HL-60 (cell line): ENCODE results near the gene WDR1.

Source experiments
- DNase-seq, 2 experiments: peaks; one replicate each; pipeline ENCODE4 v3.0.0-alpha.2; 2010 to 2020; ENCODE audit warnings: low read depth in 1 of 2, low spot score in 1 of 2
- H3K27ac ChIP-seq: fragments of 250-450 bp; sonication (Bioruptor Pico); replicated peaks from 2 replicates; pipeline ENCODE4 v1.5.1; 2020; ENCODE audit warnings: mild to moderate bottlenecking, moderate library complexity
- H3K27me3 ChIP-seq: fragments of 250-450 bp; sonication (Bioruptor Pico); 2 replicates; pipeline ENCODE4 v1.5.1; 2021; ENCODE audit warnings: mild to moderate bottlenecking, moderate library complexity; ENCODE audit not compliant: insufficient read depth, poor library complexity, severe bottlenecking
- H3K4me3 ChIP-seq: replicated peaks from 2 replicates; pipeline ENCODE4 v1.5.1; 2011; ENCODE audit warnings: mild to moderate bottlenecking, control low read depth, low read length; ENCODE audit not compliant: insufficient read depth
- CTCF ChIP-seq: IDR thresholded peaks from one replicate; pipeline ENCODE4 v1.5.1; 2011; ENCODE audit warnings: low read length, control low read depth, inconsistent platforms; ENCODE audit not compliant: insufficient read depth
- GABPA ChIP-seq: IDR thresholded peaks from 2 replicates; pipeline ENCODE4 v1.6.1; 2012; ENCODE audit warnings: low read depth
- POLR2AphosphoS5 ChIP-seq: IDR thresholded peaks from 2 replicates; pipeline ENCODE4 v1.6.1; 2012; ENCODE audit warnings: low read depth
- REST ChIP-seq: IDR thresholded peaks from 2 replicates; pipeline ENCODE4 v1.6.1; 2012; ENCODE audit warnings: low read depth; ENCODE audit not compliant: insufficient replicate concordance
- SPI1 ChIP-seq: IDR thresholded peaks from 2 replicates; pipeline ENCODE4 v1.6.1; 2012; ENCODE audit warnings: low read depth, mild to moderate bottlenecking, borderline replicate concordance

WDR1 gene

GRCh38 chr4:10091531-10092181 lies 24.9 kb downstream of the WDR1 start:
- TF ChIP-seq GABPA (no peak), CTCF (no peak), SPI1 (no peak), REST (no peak), POLR2AphosphoS5 (no peak)
- Histone ChIP-seq H3K27ac (no peak overlapping the region), H3K4me3 (no peak overlapping the region), H3K27me3 (no peaks in the 10 kb centered on the region)
- no peak for DNase-seq

GRCh38 chr4:10090467-10091250 lies 25.9 kb downstream of the WDR1 start:
- Histone ChIP-seq H3K27me3 (no peaks in the 10 kb centered on the region), H3K4me3 (no peak overlapping the region), H3K27ac (no peak overlapping the region)
- TF ChIP-seq CTCF = no peak
- TF ChIP-seq SPI1 = no peak
- no peak for TF ChIP-seq GABPA
- no peak for TF ChIP-seq REST
- TF ChIP-seq POLR2AphosphoS5 = no peak
- DNase-seq = no peak

- no peak for DNase-seq
- Histone ChIP-seq H3K27ac (no peak overlapping the region), H3K27me3 (no peaks in the 10 kb centered on the region), H3K4me3 (no peak overlapping the region)
- TF ChIP-seq REST = no peak
- no peak for TF ChIP-seq SPI1
- TF ChIP-seq GABPA = no peak
- no peak for TF ChIP-seq POLR2AphosphoS5
- TF ChIP-seq CTCF = no peak
These were observed 27.3 kb downstream of the WDR1 start for GRCh38 chr4:10089346-10089745.
